HG03571 (cell line): Measurements from ENCODE around the gene HCST.
"Not testable (repeated sequence)": the region's sequence is repeated elsewhere in the genome, so short reads cannot be mapped to it uniquely, and the experiment has no call there.

Source experiments
- ATAC-seq: cut with Tn5 transposase; IDR thresholded peaks from one replicate; pipeline ENCODE4 v1.9.1; 2021; ENCODE audit not compliant: unreplicated experiment

Gene HCST

DNA sequence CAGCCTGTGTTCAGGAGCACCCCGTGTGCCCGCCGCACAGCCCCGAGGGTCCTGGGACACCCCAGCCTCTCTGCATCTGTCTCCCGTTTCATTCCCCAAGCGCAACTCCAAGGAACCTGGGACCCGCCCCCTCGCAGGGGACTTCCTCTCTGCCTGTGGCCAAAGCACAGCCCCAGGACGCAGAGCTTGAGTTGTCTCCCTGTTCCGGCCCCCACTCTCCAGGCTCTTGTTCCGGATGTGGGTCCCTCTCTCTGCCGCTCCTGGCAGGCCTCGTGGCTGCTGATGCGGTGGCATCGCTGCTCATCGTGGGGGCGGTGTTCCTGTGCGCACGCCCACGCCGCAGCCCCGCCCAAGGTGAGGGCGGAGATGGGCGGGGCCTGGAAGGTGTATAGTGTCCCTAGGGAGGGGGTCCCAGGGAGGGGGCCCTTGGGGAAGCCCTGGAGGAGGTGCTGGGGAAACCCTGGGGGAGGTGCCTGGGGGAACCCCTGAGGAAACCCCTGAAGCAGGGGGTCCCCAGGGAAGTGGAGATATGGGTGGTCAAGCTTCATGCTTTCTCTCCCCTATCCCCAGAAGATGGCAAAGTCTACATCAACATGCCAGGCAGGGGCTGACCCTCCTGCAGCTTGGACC lies 1.3 kb downstream of the HCST start:
- peak; percentile 41 for ATAC-seq

- ATAC-seq: no peak
Measured at GRCh38 chr19:35904311-35905068, 2.2 kb downstream of the HCST start.

GRCh38 chr19:35905178-35905727 lies 2.9 kb downstream of the HCST start:
- ATAC-seq: no peak

DNA sequence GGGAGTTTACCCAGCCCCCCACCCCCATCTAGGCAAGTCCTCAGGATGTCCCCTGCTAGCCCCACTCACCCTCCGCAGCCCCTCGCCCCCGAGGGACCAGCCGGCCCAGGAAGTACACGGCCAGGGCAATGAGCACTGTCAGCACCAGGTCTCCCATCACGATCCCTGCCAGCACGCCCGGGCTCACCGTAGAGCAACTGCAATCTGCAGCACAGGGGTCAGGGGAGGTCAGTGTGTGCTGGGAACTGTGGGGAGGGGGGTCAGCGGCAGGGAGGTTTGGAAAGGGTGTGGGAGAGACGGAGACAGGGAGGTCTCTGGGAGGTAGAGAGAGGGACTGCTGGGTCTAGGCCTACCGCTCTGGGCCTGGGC lies 5.0 kb downstream of the HCST start:
- no peak for ATAC-seq

DNA sequence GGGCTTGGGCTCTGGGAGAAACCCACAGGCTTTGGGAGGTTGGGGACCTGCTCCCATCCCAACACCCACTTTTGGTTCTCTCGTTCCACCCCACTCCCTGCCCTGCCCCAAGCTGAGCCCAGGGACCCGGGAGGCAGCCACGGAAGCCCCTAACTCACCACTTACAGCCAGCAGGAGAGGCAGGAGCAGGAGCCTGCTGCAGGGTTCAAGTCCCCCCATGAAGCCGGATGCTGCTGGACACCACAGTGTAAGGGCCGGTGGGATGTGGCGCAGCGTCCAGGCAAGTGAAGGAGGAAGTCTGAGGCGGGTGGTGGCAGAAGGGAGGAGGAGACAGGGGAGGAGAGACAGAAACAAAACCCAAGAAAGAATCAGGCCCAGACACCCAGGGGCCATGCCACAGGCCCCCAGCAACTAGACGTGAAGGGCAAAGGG lies 5.7 kb downstream of the HCST start, which contains the start of gene TYROBP:
TSS of gene TYROBP (minus strand) at position 286 of the 432 bp plus-strand sequence. CDS start at position 219, 67 bp downstream.
- ATAC-seq: no peak

GRCh38 chr19:35908973-35909683 lies 6.8 kb downstream of the HCST start:
- no peak for ATAC-seq

- no peak for ATAC-seq
Measured at GRCh38 chr19:35909684-35910035, 7.3 kb downstream of the HCST start.

GRCh38 chr19:35910355-35910754 lies 8.0 kb downstream of the HCST start:
- ATAC-seq: not testable (repeated sequence)

GRCh38 chr19:35911173-35911572 lies 8.8 kb downstream of the HCST start:
- ATAC-seq: no peak

DNA sequence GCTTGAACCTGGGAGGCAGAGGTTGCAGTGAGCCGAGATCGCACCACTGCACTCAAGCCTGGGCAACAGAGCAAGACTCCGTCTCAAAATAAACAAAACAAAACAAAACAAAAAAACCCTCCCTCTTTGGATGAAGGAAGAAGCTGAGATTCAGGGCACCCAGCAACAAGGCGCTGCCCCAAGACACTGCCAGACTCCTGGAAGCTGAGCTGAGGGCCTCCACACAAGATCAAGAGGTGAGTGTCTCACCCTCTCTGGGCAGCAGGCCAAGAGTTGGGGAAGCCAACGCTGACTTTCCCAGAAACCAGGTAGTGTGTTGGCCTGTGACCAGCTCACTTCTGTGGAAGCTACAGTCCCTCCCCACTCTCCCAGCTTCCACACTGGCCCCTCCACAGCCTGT lies 9.5 kb downstream of the HCST start:
- ATAC-seq: no peak

GRCh38 chr19:35913589-35913988 lies 11.3 kb downstream of the HCST start:
- no peak for ATAC-seq

GRCh38 chr19:35915443-35915842 lies 13.1 kb downstream of the HCST start:
- ATAC-seq: no peak

DNA sequence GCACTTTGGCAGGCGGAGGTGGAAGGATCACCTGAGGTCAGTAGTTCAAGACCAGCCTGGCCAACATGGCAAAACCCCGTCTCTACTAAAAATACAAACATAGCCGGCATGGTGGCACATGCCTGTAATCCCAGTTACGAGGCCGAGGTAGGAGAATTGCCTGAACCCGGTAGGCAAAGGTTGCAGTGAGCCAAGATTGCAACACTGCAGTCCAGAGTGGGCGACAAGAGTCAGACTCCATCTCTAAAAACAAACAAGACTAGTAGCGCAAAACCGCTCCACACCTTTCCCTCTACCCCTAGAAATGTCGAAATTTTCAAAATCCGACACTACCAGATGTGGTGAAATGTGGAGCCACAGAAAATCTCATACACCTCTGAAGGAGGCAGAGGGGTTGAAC lies 17.0 kb downstream of the HCST start:
- ATAC-seq: no peak

- no peak for ATAC-seq
Measured at GRCh38 chr19:35921012-35921411, 18.7 kb downstream of the HCST start.

DNA sequence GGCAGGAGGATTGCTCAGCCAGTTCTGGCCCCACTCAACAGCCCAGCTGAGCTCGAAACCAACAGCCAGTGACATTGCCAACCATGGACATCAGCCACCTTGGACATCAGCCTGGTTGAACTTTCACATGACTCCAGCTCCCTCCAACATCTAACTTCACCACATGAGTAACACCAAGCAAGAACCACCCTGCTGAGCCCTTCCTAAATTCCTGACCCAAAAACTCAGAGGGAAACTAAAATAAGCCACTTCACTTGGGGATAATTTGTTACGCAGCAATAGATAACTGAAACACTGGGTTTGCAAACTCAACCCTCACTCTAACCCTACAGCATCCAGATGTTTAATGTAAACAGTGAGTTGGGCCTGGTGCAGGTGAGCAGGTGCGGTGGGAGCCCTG lies 23.2 kb downstream of the HCST start:
- ATAC-seq: no peak

DNA sequence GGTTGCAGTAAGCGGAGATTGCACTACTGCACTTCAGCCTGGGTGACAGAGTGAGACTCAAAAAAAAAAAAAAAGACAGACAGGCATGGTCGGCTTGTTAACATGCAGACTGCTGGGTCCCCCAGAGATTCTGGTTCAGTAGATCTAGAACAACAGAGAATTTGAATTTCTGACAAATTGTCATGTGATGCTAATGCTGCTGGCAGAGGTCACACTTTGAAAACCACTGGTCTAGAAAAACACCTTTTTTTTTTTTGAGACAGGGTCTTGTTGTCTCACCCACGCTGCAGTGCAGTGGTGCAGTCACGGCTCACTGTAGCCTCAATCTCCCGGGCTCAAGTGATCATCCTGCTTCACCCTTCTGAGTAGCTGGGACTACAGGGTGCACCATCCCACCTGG lies 26.2 kb downstream of the HCST start:
- no peak for ATAC-seq

- no peak for ATAC-seq
Measured at GRCh38 chr19:35929876-35930275, 27.5 kb downstream of the HCST start.

DNA sequence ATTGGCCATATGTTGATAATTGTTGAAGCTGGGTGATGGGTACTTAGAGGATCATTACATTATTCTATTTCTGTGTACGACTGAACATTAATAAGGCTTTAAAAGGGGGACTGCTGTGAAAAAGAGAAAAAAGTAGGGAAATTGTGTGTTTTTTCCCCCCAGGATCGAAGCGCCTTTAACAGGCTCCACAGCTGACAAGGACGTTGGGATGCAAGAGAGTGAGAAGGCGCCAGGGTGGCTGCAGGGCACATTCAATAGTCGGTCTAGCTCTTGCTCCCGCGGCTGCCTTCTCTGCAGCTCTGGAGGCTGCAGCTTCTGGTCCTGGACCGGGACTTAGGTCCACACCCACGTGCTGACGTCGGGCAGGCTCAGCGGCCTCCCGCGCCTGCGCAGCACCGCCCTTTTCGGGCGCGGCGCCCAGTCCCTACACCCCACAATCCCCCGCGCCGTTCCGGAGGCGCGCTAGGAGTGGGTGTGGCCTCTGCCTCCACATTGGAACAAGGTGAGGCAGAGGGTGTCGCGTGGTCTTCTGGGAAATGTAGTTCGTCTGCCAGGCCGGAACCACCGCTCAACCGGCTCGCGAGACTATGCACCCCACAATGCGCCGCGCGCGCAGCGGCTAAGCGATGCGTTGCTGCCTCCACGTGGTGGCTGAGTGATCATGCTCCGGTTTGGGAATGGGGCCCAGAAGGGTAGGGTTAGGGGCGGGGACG lies 29.0 kb downstream of the HCST start:
- peak; percentile 85 for ATAC-seq

DNA sequence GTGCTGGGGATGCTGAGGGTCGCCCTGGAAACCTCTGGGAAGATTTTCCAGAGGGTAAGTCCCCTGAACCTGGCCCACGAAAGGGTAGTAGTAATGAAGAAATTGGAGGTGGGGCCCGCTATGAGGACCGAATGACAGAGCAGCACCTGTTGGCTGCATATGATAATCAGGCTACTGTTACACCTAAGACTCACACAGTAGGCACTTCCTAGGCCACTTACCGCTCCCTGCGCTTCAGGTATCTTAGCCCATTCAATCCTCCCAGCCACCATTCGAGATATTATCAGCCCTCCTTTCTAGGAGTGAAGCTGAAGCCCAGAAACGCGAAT lies 29.5 kb downstream of the HCST start:
- ATAC-seq: no peak

DNA sequence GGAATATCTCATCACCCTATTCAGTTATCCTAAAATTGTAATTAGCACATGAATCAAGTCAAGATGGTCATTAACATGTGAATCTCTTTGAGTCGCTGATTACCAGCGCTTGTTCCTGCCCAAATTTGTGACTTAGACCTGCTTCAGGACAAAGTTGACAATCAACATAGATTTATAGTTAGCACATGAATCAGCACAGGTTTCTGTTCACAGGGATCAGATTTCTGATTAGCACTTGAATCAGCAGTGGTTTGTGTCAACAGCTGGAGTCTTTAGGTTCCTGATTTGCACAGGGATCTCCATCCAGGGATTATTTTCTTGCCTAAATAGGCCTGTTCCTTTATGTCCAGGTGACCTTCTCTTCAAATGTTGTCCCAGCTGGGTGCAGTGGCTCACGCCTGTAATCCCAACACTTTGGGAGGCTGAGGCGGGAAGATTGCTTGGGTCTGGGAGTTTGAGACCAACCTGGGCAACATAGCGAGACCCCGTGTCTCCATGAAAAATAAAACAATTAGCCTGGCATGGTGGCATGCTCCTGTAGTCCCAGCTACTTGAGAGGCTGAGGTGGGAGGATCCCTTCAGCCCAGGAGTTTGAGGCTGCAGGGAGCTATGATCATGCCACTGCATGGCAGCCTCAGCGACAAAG lies 30.1 kb downstream of the HCST start:
- ATAC-seq: no peak
